ENCODE results near the gene CENPT.
A peak's percentile ranks its signal among the peaks of the same experiment; 100 is the strongest.

CENPT gene

GRCh38 chr16:67847064-67847861, at the start of gene CENPT:
CENPT (minus strand) TSS chr16:67847693; CDS start chr16:67833859, 13,834 bp downstream.
- peak; percentile 57 for DNase-seq

DNA sequence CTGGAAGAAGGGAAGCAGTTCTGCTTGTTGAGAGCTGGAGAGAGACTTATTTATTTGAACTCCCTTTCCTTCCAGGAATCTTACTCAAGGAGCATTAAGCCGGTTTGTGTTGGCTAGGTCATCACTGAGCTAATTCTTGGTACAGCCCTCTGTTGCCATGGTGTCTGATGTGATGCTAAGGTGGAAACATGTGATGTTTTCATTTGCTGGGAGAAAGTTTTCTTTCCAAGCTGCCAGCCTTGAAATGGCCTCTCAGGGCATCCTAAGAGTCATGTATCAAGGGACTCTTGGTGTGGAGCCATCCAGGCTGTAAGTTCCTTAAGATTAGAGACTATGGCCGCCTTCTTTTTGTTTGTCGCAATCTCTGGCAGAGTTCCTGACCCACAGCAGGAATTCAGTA, 49.7 kb upstream of the CENPT start:
- DNase-seq, result no peak

GRCh38 chr16:67893743-67894399, 46.4 kb upstream of the CENPT start:
- no peak for DNase-seq

GRCh38 chr16:67892899-67893742, 45.6 kb upstream of the CENPT start, which contains the start of gene PSKH1:
PSKH1 (plus strand) TSS chr16:67893254; CDS start chr16:67908750, 15,496 bp downstream.
- DNase-seq, result peak; percentile 95

DNA sequence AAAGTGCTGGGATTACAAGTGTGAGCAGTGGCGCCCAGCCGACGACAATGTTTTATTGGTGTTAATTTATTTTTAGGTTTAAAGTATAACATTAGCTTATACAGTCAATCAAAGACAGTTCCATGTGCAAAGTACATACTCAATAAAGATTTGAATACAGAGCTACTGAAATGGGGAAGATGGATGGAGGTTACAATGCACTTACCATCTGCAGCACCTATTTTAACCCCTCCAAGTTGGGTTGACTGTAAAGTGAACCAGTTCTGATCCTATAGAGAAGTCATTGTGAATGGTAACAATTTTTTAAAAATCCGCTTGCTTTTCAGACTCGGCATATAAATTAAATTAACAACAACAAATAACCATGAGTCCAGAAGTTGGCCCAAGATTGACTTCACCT, 44.9 kb upstream of the CENPT start:
- DNase-seq, result no peak

GRCh38 chr16:67888331-67888730, 40.8 kb upstream of the CENPT start:
- DNase-seq, result no peak

DNA sequence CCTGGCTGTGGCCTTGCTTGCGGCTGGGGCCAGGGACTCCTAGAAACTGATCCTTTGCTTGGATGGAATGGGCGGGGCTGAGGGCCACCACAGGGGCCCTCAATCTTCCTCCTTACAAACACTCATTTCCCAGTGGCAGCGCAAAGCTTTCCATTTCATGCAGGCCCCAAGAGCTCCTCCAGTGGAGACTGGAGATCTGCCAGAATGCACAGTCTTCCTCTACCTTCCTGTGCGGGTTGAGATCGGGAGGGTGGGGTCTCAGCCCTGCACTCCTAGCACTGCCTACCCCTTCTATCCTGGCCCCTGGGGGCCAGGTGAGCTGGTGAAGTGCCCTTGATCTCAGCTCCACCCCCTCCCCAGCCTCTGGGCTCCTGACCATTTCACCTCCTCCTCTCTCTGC, 38.9 kb upstream of the CENPT start:
- DNase-seq, result no peak

GRCh38 chr16:67885976-67886375, 38.5 kb upstream of the CENPT start:
- no peak for DNase-seq

GRCh38 chr16:67885545-67885944, 38.1 kb upstream of the CENPT start:
- DNase-seq, result no peak

DNA sequence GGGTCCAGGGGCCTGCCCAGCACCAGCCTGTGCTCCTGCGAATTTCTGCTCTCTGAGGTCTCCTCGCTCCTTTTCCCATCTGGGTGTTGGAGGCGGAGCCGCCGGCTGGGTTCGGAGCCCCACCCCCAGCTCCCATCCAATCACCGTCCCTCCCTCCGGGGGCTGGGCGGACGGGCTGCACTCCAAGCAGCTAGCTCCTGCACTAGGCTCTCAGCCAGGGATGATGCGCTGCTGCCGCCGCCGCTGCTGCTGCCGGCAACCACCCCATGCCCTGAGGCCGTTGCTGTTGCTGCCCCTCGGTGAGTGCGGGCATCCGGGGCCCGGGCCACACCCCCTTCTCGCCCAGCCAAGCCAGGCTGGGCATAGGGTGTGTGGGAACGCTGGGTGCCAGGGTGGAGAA, 37.2 kb upstream of the CENPT start, which contains the start of gene NRN1L:
NRN1L (plus strand) TSS at position 202 of the 400 bp plus-strand sequence; CDS start at position 221, 19 bp downstream.
- DNase-seq, result peak; percentile 87

- DNase-seq, result peak; percentile 21
These were observed 36.4 kb upstream of the CENPT start for GRCh38 chr16:67883872-67884261.

GRCh38 chr16:67883146-67883871, 35.8 kb upstream of the CENPT start:
- DNase-seq, result no peak

- no peak for DNase-seq
These were observed 35.1 kb upstream of the CENPT start for GRCh38 chr16:67882374-67883145.

GRCh38 chr16:67881621-67882161, 34.2 kb upstream of the CENPT start:
- DNase-seq, result no peak

- DNase-seq, result no peak
These were observed 33.1 kb upstream of the CENPT start for GRCh38 chr16:67880584-67880983.

GRCh38 chr16:67879936-67880335, 32.4 kb upstream of the CENPT start:
- DNase-seq, result no peak

GRCh38 chr16:67879462-67879861, 32.0 kb upstream of the CENPT start:
- no peak for DNase-seq

- DNase-seq, result no peak
These were observed 31.4 kb upstream of the CENPT start for GRCh38 chr16:67878846-67879245.

GRCh38 chr16:67878232-67878631, 30.7 kb upstream of the CENPT start:
- no peak for DNase-seq

GRCh38 chr16:67877064-67877463, 29.6 kb upstream of the CENPT start:
- no peak for DNase-seq

DNA sequence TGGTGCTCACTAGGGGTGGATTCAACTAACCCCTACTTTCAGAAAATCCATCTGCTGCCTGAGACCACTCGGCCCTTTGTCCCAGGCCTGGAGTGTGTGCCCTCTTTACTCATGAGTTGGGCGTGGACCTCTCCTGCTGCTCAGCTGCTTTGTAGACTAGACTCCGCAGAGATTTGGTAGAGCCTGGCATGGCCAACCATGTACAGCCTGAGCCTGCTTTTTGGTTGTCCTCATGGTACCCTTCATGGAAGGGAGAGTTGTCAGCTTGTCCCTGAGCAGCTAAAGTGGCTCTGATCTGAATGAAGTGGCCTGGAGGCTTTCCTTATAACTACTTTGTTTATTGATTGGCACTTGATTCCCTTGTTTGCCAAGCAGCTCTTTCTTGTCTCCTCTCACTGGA, 26.9 kb upstream of the CENPT start:
- no peak for DNase-seq

All from fibroblast of skin of right quadriceps (primary cell).